HG02678 (cell line): ENCODE data around the gene CTSS.

Experiments
- ATAC-seq: cut with Tn5 transposase; IDR thresholded peaks from one replicate; pipeline ENCODE4 v1.9.1; 2021; ENCODE audit warnings: mild to moderate bottlenecking, moderate library complexity; ENCODE audit not compliant: unreplicated experiment

Gene CTSS

GRCh38 chr1:150706091-150706490, 59.5 kb downstream of the CTSS start:
- ATAC-seq: no peak

GRCh38 chr1:150703427-150703826, 62.2 kb downstream of the CTSS start:
- no peak for ATAC-seq

- peak; percentile 99 for ATAC-seq
Measured at GRCh38 chr1:150696995-150697927, 68.3 kb downstream of the CTSS start, which contains the start of gene GOLPH3L. Gene GOLPH3L, minus strand, starts transcription at chr1:150697154. Its CDS starts 2,316 bp downstream, at chr1:150694838.

DNA sequence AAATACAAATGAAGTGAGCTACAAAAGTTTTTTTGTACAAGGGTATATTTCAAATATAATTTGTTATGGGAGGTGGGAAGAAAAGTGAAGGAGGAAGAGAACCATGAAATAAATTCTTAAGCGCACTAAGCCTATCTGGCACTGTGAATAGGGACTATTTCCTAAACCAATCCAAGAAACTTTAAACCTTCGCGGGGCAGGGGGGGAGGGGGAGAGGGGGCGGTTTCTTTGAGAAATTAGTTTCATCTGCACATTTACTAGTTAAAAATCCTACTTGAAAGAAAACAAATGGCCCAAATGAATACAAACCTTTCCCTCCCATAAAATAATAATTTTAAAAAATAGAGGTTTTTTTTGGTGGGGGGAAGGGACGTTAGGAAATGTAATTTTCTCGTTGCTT, 69.0 kb downstream of the CTSS start:
- no peak for ATAC-seq

DNA sequence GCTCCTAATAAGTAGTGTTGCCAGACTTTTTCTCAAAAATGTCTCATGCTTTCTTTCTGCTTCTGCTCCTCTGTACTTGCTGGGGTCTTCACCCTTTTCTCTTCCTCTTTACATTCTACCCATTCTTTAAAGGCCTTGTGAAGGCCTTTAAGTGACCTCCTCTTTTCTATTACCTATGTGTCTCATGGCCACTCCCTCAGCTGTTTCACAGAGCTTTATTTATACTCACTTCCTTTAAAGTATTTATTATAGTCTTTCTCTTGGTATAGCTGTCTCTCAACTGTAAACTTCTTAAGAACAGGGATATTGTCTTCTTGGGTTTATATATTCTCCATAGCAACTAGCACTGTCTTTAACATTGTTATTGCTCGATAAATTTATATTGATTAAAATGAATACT, 69.4 kb downstream of the CTSS start:
- no peak for ATAC-seq

DNA sequence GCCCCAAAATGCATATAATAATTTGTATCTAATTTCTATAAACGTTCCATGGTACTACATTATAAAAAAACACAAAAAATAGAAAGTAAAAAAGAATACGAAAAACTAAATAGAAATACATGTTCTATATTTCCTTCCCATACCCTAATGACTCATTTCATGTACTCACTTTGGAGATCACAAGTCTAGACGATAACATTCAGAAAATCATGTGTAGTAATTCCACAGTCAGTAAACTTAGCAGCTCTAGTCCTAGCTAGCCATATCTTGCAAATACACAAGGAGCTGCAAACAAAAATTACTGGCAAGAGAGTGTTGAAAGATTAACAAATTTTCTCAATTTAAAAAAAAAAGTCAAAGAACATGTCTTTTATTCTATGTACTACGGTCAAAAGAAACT, 70.0 kb downstream of the CTSS start:
- ATAC-seq: no peak

GRCh38 chr1:150692720-150693119, 72.9 kb downstream of the CTSS start:
- ATAC-seq: no peak

- ATAC-seq: no peak
Measured at GRCh38 chr1:150688763-150689162, 76.8 kb downstream of the CTSS start.

DNA sequence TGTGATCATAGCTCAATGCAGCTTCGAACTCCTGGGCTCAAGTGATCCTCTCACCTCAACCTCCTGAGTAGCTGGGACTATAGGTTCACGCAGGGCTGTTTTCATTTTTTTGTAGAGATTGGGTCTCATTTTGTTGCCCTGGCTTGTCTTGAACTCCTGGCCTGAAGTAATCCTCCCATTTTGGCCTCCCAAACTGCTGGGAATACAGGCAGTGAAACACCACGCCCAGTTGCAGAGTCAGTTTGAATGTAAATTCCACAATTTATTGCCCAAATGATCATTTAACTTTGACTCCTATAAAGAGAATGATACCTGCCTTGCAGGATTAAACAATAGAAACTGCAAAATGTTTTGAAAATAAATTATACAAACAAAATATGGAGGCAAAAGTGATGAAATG, 79.3 kb downstream of the CTSS start:
- no peak for ATAC-seq

DNA sequence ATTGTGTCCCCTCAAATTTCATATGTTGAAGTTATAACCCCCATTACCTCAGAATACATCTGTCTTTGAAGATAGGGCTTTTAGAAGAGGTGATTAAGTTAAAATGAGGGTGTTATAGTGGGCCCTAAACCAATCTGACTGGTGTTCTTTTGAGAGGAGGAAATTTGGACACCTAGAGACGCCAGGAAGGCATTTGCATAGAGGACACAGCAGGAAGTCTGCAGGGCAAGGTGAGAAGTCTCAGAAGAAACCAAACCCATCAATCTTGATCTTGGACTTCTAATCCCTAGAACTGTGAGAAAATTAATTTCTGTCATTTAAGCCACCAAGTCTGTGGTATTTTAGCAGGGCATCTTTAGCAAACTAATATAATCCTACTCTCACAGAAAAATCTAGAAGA, 81.7 kb downstream of the CTSS start:
- no peak for ATAC-seq
